ENCODE results near the gene FERMT1.
A peak's percentile ranks its signal among the peaks of the same experiment; 100 is the strongest.
"Not testable (repeated sequence)": the region's sequence is repeated elsewhere in the genome, so short reads cannot be mapped to it uniquely, and the experiment has no call there.

Gene FERMT1

DNA sequence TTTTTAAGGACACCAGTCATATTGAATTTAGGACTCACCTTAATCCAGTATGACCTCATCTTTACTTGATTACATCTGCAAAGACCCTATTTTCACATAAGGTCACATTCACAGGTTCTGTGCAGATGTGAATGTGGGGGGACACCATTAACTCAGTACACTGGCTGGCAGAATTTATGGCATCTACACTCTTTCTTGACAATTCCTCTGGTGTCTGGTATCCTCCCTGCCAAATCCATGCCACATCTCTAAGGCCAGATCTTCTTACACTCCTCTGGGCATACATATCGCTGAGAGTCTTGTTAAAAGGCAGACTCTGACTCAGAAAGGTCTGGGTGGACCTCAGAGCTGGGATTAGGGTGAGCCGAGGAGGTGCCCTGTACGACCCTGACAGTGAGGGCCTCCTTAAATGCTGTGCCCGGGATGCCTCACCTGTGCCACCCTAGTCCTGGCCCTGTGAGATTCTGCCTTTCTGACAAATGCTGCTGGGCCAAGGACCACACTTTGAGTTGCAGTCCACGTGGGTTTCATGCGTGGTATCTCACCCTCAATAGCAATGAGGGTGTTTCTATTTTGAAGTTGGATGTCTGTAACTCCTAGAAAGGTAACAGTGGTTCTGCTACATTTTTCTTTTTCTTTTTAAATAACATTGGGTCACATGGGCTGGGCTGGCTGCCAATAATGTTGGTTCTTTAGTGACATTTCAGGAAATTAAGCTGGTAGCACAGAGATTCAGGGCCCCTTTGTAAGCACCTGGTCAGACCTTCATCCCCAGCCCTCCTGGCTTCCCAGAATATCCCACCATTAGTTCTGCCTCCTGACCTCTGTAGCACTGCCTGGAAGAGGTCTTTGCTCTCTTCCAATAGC is 51.8 kb downstream of the FERMT1 start:
- no peak for DNase-seq (ENCODE audit: low read depth in 2 of 2)

DNA sequence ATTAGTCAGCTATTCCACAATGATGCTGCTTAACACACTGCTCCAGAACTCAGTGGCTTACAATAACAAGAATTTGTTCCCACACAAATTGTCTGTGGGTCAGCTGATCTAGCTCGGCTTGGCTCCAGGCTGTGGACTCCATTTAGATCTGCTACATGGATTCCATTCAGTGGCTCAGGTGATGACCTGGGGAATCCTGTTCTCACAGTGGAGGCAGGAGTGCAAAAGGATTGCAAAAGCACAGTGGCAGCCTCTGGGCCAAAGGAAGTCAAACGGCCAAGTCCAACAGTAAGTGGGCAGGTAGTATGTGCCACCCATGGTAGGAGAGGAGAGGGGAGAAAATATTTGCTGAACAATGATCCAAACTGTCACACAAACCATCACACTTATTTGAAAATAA is 53.2 kb downstream of the FERMT1 start:
- DNase-seq (ENCODE audit: low read depth in 2 of 2), result no peak

DNA sequence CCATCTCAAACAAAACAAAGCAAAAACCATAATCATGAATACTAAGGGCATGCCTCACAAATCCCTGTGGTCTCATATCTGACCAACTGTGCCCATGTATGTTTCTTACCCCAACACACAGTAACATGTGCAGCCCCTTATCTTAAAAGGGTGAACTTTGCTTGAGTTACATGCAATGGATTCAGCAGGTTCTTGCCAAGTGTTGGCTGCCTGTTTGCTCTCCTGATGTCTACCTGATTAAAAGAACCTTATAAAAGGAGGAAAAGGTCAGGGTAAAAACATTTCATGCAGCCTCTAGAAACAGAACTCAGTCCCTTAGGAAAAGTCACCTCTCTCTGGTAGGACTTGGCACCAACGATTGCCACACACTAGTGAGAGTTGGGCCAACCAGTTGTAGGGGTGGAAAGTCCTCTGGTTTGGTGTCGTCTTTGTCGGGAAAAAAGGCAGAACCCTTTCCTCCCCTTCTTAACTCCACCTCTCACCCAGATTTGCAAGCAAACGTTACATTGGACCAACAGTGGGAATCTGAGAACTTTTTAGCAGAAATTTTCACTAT is 55.0 kb downstream of the FERMT1 start:
- DNase-seq (ENCODE audit: low read depth in 2 of 2), result no peak

DNA sequence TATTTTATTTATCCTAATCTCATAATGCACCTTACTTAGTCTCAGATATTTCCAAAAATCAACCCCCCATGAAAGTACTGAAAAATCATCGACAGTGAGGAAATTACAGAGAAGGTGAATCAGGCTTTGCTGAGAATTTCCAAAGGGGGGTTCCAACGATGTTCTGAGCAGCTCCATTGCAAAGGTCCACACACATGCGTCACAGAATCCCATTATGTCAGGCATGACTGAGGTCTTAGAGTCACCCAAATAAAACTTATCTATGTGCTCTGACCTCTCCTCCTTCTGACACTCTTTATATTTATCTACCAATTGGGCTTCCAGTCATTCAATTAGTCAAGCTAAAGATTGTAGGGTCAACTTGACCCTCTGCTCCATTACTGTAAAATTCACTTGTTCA is 56.2 kb downstream of the FERMT1 start:
- DNase-seq (ENCODE audit: low read depth in 2 of 2), result no peak

DNA sequence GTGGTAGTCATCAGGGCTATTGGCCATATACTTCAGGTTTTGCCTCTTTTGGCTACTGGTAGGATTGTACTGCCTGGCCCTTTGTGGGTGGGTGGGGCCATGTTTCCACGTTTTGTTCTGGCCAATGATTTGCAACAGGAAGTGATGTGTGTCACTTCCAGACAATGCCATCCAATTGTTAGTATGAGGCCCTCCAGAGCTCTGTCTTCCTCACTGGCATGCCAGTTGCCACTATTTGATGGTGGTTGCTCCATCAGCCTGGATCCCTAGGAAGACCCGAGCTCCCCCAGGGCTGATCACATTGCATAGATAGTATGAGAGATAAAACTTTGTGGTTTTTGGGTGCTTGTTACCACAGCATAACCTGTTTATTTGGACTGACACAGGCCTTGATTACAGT is 61.3 kb downstream of the FERMT1 start:
- no peak for DNase-seq (ENCODE audit: low read depth in 2 of 2)

DNA sequence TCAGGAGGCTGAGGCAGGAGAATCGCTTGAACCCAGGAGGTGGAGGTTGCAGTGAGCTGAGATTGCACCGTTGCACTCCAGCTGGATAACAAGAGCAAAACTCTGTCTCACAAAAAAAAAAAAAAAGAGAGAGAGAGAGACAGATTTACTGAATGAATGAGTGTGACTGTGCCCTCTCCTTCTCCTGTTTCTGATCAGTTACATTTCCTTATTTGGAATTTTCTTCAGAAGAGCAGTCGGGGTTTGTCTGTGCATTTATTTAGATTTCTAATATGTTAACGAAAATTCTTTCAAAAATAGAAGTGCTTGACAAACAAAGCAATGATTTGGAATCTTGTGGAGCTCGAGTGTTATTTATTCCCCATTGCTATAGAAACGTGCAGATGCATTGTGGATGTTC is 62.6 kb downstream of the FERMT1 start:
- DNase-seq (ENCODE audit: low read depth in 2 of 2), result no peak

DNA sequence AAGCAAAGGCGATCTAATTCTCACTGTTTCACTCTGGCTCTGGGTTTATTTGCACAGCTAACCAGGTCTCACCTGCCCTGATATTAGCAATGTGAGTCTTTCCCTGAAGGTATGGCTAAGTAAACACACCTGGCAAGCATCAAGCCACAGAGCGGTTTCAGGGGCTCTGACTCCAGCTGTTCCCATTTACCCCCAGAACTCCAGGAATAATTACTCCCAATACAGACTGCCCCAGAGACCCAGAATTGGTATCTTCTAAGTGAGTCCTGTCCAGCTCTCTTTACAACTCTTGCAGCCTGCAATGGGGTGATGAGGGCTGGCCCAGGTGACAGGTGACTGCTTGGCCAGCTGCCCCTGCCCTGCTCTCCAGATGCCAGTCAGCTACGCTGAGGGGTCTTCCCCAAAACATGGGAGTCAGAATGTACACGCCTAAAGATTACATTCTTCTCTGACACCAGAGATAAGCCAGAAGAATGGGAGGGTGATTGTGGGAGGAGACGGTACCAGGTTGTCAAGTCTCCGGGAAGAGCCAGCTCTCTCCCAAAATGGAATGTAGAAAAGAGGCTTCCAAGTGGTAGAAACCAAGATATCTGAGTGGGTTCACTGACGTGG is 64.0 kb downstream of the FERMT1 start:
- DNase-seq (ENCODE audit: low read depth in 2 of 2), result no peak

DNA sequence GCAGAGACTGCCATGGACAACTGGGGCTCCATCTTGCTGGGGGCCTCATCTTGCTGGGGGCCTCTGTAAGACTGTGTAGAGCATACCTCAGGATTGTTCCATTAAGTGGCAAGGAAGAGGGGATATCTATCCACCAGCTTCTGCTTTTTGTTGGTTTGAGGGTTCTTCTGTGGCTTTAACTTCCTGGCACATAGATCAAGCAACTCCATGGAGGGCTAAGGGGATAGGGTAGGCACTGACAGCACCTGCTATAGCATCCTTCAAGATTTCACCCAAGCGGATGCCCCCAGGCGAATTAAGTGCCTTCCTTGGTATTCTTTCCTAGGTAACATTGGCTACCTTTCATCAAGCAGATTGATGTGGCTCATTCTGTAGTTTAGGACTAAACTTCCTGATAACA is 65.1 kb downstream of the FERMT1 start:
- no peak for DNase-seq (ENCODE audit: low read depth in 2 of 2)

DNA sequence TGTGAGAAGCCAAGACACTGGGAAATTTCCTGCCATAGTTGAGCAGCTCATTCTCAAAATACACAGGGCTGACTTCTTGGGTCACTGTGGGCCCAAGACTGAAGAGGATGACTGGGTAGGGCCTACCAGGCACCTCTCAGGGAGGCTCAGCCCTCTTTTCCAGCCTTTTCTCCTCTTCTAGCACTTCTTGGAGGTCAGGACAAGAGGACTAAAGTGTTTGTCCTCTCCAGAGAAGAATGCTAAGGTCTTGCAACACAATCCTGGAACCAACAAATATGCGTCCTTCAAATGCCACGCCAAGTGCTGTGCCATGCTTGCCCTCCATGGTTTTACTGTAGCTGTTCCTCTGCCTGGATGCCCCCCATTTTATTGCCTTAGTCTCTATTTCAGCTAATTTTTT is 65.7 kb downstream of the FERMT1 start:
- DNase-seq (ENCODE audit: low read depth in 2 of 2), result no peak

DNA sequence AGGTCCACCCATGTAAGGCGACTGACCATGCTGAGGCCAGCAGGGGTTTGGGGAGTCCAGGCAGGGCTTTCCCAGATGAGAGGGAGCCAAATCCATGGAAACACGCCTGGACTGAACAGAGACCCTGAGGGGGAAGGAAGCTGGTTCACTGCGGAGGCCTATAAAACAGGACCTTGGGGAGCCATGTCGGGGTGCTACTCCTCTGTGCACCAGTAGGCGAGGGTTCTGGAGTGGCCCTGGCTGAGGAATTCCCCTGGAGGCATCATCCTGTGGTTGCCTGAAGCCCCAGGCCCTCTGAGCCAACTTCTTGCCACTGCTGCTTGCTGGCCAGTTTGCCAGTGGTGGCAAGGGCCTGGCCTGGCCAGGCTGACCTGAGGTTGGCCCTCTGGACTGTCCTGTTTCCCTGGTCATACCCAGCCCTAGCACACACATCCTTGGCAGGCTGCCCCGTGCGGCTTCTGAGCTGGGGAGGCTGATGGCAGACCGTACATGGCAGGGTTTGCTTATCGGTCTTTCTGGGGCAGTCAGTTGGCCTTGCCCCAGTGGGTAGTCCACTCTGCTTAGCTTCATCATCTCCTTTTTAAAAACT is 66.8 kb downstream of the FERMT1 start:
- no peak for DNase-seq (ENCODE audit: low read depth in 2 of 2)

DNA sequence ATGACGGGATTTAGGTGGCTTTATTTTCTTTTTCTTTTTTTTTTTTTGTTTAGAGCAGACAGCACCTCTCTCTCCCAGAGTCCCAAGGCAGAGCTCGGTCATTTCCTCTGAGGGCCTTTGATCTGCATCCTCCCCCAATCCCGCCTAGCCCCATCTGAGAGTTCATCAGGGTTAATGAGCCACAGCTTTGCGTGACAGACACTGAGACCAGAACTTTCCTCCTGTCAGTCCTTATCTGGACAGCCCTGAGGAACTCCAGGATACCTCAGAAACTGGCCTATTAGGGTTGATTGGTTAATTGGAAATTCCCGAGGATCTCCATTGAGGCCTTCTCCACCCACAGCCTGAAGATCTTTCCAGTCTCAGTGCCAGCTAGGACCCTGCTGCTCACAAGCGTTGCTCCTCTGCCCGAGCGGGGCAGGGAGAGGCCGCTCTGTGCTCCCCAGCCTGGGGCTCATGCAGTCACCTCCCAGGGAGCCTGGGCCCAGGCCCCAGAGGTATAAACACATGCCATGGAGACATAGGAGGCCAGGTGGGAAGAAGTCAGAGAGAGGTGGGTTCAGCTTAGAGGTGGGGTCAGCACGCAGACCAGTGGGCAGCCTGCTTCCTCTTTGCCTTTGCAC is 67.6 kb downstream of the FERMT1 start:
- no peak for DNase-seq (ENCODE audit: low read depth in 2 of 2)

DNA sequence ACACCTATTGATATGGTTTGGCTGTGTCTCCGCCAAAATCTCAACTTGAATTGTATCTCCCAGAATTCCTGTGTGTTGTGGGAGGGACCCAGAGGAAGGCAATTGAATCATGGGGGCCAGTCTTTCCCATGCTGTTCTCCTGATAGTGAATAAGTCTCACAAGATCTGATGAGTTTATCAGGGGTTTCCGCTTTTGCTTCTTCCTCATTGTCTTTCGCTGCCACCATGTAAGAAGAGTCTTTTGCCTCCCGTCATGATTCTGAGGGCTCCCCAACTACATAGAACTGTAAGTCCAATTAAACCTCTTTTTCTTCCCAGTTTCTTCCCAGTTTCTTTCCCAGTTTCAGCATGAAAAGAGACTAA is 68.2 kb downstream of the FERMT1 start:
- not testable (repeated sequence) for DNase-seq (ENCODE audit: low read depth in 2 of 2)

DNA sequence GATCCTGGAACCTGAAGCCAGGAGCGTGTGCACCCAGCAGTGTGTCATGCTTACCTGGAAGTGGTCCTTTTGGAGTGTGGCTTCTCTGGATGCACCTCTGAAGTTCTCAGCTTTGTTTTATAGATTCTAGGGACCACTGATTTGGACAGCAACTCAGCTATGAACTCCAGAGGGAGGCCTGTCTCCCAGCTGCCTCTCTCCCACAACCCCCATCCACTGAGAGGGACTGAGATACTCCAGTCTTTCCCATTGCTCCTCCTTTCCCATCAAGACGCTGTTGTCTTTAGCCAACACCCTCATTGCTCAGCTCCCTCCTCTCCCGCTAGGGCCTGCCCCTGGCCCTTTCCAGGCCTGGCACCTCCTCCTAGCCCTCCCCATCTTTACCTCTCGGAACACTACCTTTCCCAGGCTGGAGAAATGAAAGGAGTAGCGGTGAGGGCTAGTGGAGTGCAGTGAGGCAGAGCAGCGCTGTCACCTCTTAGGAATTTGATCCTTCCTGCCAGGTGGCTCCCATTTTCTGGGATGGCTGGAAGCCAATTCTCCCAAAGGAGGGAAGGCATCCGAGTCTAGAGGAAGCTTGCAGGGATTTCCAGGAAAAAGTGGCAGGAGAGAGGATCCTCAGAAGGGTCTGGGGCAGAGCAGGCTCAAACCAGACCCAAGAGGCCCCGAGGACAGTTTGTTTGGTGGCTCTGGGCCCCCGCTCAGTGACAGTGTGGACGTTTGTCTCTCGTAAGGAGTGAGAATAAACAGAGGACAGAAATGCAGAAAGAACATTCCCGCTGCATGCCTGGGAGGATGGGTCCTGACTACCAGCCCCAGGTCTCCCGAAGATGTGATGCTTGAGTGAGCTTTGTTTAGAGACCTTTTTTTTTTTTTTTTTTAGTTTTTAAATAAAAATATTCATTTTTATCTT is 68.8 kb downstream of the FERMT1 start, which contains the start of gene LRRN4:
Gene LRRN4 (minus strand): TSS at position 285 of the 913 bp plus-strand sequence. CDS start 1,261 bp downstream, outside the sequence.
- peak in 1 of 2 experiments; percentile 27 for DNase-seq (ENCODE audit: low read depth in 2 of 2)

DNA sequence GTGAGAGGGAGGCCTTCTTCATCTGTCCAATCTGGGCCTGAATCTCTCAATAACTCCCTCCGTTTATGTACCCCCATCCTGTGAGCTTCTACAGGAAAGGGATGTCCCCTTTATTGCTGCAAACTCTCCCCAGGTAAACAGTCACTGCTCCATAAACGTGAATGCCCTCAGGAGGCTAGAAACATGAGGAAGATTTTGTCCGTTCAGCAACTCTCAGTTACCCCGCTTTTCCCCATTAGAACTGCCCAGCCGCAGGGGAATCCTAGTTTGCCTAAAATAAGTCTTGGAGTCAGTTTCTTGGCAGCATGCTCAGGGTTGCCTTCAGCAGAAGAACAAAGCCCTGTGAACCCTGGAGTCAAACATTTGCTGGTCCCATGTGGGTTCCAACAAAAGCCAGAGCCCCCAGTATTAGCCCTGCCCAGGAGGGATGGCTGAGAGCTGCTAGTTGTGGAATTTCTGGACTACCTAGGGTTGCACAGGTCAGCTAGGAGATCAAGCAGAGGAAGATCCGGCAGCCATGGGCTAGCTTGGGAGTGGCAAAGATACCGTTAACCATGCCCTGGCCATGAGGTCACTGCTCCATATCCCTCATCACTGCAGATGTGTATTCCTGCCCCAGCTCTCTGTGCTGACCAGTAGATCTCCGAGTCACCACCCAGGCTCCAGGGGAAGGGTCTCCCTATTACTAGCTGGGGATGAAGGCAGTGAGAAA is 69.6 kb downstream of the FERMT1 start:
- no peak for DNase-seq (ENCODE audit: low read depth in 2 of 2)

DNA sequence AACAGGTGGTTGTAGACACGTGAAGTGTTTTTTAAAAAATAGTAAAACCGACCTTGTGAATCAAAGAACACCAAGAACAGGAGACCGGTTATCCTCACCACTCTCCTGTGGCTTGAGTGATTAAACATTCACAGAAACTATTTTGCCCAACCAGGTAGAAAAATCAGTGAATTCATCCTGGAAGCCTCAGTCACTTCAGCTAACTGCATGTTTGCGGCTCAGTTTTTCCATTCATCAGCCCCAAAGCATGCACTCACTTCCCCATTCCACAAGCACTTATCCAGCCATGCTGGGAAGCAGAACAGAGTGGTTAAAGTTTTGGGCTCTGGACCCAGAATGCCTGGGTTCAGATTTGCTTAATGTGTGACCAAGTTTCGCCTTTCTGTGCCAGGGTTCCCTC is 71.3 kb downstream of the FERMT1 start:
- DNase-seq (ENCODE audit: low read depth in 2 of 2), result peak; percentile 18 to 26

DNA sequence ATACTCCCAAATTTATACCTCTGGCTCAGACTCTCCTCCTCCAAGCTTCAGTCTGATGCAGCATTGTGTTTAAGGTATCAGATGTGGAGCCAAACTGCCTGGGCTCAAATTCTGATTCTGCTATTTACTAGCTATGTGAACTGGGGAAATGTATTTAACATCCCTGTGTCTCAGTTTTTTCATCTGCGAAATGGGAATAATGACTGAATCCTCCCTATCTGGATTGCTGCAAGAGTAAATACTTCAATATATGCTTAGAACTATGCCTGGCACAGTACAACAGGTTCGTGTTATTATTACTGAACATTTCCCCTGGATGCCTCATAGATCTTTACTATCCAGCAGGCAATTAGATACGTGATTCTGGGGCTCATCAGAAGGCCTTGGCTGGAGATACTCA is 74.4 kb downstream of the FERMT1 start:
- DNase-seq (ENCODE audit: low read depth in 2 of 2), result no peak

DNA sequence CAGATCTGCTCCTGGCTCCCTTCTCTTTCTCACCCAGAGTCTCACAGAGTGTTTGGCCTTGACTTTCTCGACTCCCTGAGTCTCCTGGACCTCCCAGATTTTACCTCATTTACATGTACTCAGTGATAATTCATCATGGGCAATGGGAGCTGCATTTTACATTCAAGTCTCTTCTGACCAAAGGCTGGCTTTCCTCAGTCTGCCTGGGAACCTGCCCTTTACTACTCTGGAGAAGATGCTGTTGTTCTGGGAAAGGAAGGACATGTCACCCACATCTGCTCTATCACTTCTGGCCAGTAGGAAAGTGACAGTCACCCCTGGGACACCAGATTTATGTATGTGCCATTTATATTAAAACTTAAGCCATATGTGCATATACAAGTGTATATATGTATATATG is 76.4 kb downstream of the FERMT1 start:
- DNase-seq (ENCODE audit: low read depth in 2 of 2), result no peak

DNA sequence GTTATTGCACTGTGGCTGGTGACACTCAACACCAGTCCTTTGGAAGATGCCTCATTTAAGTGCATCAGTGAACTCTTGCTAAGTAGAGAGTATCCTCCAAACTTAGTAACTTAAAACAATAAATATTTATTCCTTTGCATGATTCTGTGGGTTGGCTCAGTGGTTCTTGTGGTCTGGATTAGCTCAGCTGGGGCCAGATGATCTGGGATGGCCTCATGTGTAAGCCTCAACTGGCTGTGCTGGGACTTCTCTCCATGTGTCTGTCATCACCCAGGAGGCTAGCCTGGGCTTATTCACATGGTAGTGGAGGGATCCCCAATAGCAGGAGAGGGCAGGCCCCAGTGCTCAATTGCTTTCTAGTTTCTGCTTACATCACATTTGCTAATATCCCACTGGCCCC is 77.3 kb downstream of the FERMT1 start:
- DNase-seq (ENCODE audit: low read depth in 2 of 2), result no peak

DNA sequence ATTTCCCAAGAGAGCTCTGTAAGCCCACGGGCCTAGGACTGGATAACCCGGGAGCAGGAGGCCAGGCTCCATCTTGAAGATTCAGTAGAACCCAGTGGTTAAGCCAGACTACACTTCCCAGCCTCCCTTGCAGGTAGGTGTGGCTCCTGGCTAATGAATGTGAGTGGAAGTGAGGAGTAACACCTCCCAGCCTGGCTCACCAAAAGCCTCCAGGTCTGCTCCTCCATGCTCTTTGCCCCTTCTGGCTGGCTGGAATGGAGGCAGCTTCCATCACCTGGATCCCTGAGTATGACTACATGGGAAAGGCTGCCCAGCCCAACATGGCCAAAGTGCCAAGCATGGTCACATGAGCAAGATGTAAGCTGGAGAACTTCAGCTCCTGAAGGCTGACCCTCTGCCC is 78.7 kb downstream of the FERMT1 start:
- DNase-seq (ENCODE audit: low read depth in 2 of 2), result no peak

DNA sequence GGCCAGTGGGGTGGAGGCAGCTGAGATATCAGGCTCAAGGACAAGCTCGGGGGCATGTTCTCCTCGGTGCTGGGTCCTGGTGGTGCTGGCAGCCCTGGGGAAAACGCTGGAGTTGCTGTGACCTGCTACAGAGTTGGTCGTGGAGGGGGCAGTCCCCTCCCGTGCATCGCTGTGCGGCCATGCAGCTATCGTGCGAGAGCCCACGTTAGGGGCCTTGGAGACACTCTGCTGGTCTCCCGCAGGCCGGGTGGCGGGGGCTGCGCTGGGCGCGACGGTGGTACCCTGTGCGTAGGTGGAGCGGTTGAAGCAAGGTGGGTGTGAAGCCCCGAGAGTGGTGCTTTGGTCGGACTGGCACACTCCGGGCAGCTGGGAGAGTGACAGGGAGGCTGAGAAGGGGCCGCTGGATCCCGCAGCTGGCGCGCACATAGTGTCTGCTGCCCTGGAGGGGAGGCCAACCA is 81.0 kb downstream of the FERMT1 start:
- DNase-seq (ENCODE audit: low read depth in 2 of 2), result no peak

Data from fibroblast of skin of left quadriceps (primary cell).